Heart left ventricle (tissue), 16 donors: ENCODE results near the gene MMP24OS. TPM values are rescaled to one million over a fixed set of nuclear protein-coding genes. Genes with fewer than 3 reads are reported as not detected.

Experiments
- ATAC-seq, 4 donors: fragments of 200-7000 bp; cut with Tn5 transposase; one replicate each; pipeline ENCODE4 v1.9.1; 2020 to 2022; ENCODE audit warnings: moderate library complexity in 4 of 4, mild to moderate bottlenecking in 3 of 4, moderate number of reproducible peaks in 1 of 4
- DNase-seq, 5 donors: peaks; one replicate each; pipeline ENCODE4 v3.0.0-alpha.2; 2020
- H3K27ac ChIP-seq, 12 donors: fragments of 200-600 bp; sonication (generic) in 4 of 12; one replicate each; pipeline versions ENCODE4 v1.5.0 to v1.8.0; 2016 to 2022; ENCODE audit warnings: mild to moderate bottlenecking in 2 of 12
- H3K27me3 ChIP-seq, 9 donors: fragments of 200-600 bp; sonication (generic) in 2 of 9; one replicate each; pipeline versions ENCODE4 v1.5.1 to v1.8.0; 2016 to 2022; ENCODE audit warnings: mild to moderate bottlenecking in 3 of 9
- H3K36me3 ChIP-seq, 9 donors: fragments of 200-600 bp; sonication (generic) in 2 of 9; one replicate each; pipeline versions ENCODE4 v1.5.0 to v1.8.0; 2018 to 2022; ENCODE audit warnings: mild to moderate bottlenecking in 2 of 9
- H3K4me1 ChIP-seq, 12 donors: fragments of 200-600 bp; sonication (generic) in 4 of 12; one replicate each; pipeline versions ENCODE4 v1.5.0 to v1.8.0; 2016 to 2022; ENCODE audit warnings: mild to moderate bottlenecking in 3 of 12
- H3K4me3 ChIP-seq, 12 donors: fragments of 200-600 bp; sonication (generic) in 4 of 12; one replicate each; pipeline versions ENCODE4 v1.5.0 to v1.8.0; 2017 to 2022; ENCODE audit warnings: mild to moderate bottlenecking in 9 of 12, moderate library complexity in 4 of 12
- H3K9me3 ChIP-seq, 12 donors: fragments of 200-600 bp; sonication (generic) in 4 of 12; one replicate each; pipeline versions ENCODE4 v1.5.0 to v1.8.0; 2016 to 2022; ENCODE audit warnings: mild to moderate bottlenecking in 1 of 12
- CTCF ChIP-seq, 12 donors: fragments of 200-600 bp; sonication (generic) in 4 of 12; IDR thresholded peaks; one replicate each; pipeline versions ENCODE4 v1.5.0 to v1.8.0; 2018 to 2022; ENCODE audit warnings: antibody characterized with exemption in 12 of 12, mild to moderate bottlenecking in 5 of 12
- POLR2A ChIP-seq, 2 donors: fragments of 450-650 bp; IDR thresholded peaks; one replicate each; pipeline ENCODE4 v1.6.1; 2017; ENCODE audit warnings: antibody characterized with exemption in 2 of 2, mild to moderate bottlenecking in 2 of 2, moderate library complexity in 2 of 2
- WGBS, 4 donors: extraction: QIAGEN DNeasy Blood & Tissue Kit in 2 of 4; methylation state at CpG; one replicate each; pipeline versions ENCODE4 v1.1.5 to v1.1.7; 2013 to 2018; 5-methylcytosine and 5-hydroxymethylcytosine counted together
- intact Hi-C, 10 donors: fragments of 100-400 bp; cut with DNase I; formaldehyde crosslinking; loops; one replicate each; pipeline versions ENCODE4 v1.11.1 to v1.14.2; 2022
- polyA plus RNA-seq, 2 donors: library from polyadenylated mRNA; stranded (reverse); fragments of 200-250 nt; gene quantifications; one replicate each; pipeline ENCODE4 v1.2.3, GENCODE V29; 2013
- total RNA-seq, 9 donors: library from RNA; depleted of rRNA in 2 of 9; stranded (reverse); fragments of >200 nt in 2 of 9; fragmentation: NEBNext Ultra II Directional in 3 of 9; extraction: Animal tissue kit (Norgen Biotek cat#: 25700) in 3 of 9; gene quantifications; one replicate each; pipeline versions ENCODE4 v1.1.0 to v1.2.4, GENCODE V29; 2016 to 2023
- donor health status: ischemic (EF 13 %, LVEDD 7.1; RV severe dilation, severe dysfunction).
- donor health status: healthy with polysubstance abuse.
- donor health status: DM: no; HTN: yes; CAD: no.
- donor health status: DM: no; HTN: no; CAD: no.
- donor health status: ischemic (EF 25% LVEDD 6.9; RV normal size, moderate dysfunction).
- donor health status: ischemic (EF 25% LVEDD 5.7; RV mildly dilated, moderate dysfunction).
- donor health status: healthy.
- donor health status: DM: yes; HTN: yes; CAD: no.
- donor health status: ischemic (EF 35%, LVEDD 5.7; RV mildly dilated, moderate dysfunction).
- donor health status: nonischemic (EF 11% LVEDD 7.7; RV severe dilation, severe dysfunction).
- donor health status: DM: yes; HTN: yes; CAD: no.
- donor health status: PGD.
- donor health status: ischemic (EF 29% LVEDD 5.4; RV normal size, mild dysfunction).
- donor health status: nonischemic (EF 23%, LVEDD 6.1; RV moderate dilation, normal function).

The MMP24OS gene
- total and polyA plus RNA-seq, 11 donors: 11.7 to 64.8 (median 41.6) TPM

DNA sequence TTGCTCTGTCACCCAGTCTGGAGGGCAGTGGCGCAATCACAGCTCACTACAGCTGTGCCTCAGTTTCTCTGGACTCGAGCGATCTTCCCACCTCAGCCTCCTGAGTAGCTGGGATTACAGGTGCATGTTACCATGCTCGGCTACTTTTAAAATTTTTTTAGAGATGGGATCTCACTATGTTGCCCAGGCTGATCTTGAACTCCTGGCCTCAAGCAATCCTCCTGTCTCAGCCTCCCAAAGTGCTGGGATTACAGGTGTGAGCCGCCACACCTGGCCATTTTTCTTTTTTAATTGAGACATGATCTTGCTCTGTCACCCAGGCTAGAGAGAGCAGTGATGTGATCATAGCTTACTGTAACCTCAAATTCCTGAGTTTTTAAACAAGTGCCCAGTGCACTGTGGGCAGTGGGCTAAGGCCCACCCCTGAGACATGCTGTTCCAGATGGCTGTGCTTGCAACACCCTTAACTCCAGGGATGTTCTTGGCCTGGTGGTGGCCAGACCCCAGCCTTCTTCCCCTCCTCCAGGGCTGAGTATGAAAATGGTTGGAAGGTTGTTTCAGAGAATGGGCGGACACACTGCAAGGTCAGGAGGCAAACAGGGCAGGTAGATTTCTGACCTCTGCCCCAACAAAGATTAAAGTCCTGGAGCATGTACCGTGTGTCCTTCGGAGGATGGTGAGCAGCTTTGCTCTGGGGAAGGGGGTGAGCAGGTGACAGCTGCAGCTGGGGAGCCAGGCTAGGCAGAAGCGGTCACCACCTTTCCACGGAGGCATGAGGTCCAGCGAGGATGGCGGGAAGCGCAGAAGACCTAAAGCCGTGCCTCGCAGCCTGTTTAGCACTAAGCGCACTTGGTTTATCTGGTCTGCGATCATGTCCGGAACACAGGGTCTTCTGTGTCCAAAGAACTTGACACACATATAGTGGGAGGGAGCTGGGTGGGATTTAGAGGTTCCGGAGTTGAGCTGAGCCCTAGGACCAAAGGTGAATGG is 15.7 kb upstream of the MMP24OS start:
- Histone ChIP-seq H3K4me3 (no peak overlapping the region), H3K9me3 (no peaks in the 10 kb centered on the region), H3K4me1 (peaks cover 0 to 8% (median 0%) of the 10 kb centered on the region in 12 donors), H3K27me3 (peaks cover 0 to 37% (median 4%) of the 10 kb centered on the region in 9 donors), H3K36me3 (no peaks in the 10 kb centered on the region), H3K27ac (no peak overlapping the region)
- ATAC-seq: no peak
- WGBS, 4 donors: 87 to 91% (median 90%) methylated on average over 19 of the region's 19 CpGs
- TF ChIP-seq POLR2A (IDR thresholded peaks at IDR 0.05) (no peak), CTCF (IDR thresholded peaks at IDR 0.05) (no peak)
- intact Hi-C loops: no loop called here
- DNase-seq: peak in 1 of 5 donors; percentile 40

- TF ChIP-seq POLR2A (IDR thresholded peaks at IDR 0.05): no peak
- Histone ChIP-seq H3K27ac (no peak overlapping the region), H3K4me3 (no peak overlapping the region), H3K4me1 (peaks cover 0 to 8% (median 0%) of the 10 kb centered on the region in 12 donors), H3K27me3 (peaks cover 0 to 37% (median 4%) of the 10 kb centered on the region in 9 donors), H3K9me3 (no peaks in the 10 kb centered on the region), H3K36me3 (no peaks in the 10 kb centered on the region)
- ATAC-seq (no peak), DNase-seq (peak in 1 of 5 donors; percentile 16)
- WGBS, 4 donors: 52 to 58% (median 56%) methylated on average over 22 to 23 of the region's 23 CpGs
- intact Hi-C loops: no loop called here
Measured at GRCh38 chr20:35292504-35293285, 14.8 kb upstream of the MMP24OS start.

DNA sequence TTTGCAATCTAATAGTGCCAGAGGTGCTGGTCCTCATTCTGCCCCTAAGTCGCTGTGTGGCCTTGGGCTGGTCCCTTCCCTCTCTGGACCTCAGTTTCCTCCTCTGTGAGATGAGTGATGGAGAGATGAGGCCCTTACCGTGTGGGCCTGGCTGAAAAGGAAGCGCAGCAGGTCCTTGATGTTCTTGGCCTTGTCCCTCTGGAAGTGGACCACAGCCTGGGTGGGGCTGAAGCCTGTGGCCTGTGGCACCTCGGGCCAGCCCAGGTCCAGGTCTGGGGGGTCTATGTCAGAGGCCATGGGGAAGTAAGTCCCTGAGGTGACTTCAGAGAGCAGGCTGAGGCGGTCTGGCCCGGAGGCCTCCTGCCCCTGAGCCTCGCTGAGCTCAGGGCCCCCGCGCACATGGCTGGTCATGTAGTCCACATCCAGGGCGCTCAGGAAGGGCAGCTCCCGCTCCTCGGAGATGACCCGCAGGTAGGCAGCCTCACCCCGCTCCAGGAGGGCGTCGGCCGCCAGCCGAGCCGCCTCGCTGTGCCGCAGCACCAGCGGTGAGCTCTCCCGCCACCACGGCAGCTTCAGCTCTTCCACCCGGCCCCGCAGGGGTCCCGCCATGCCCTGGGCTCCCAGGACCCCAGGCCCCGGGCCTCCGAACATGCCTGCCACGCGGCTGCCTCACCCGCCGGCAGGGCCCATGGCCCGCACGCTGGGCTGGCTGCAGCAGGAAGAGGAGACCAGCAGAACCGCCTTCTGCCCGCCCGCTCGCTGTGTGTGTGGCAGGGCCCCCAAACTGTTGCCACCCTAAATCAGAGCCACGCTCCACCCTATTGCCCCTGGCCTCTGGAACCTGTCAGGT is 14.0 kb upstream of the MMP24OS start, which contains the start of gene FAM83C:
FAM83C (minus strand) TSS at position 772 of the 850 bp plus-strand sequence; CDS start at position 651, 121 bp downstream.
- Histone ChIP-seq H3K4me1 (peaks cover 0 to 8% (median 0%) of the 10 kb centered on the region in 12 donors), H3K9me3 (no peaks in the 10 kb centered on the region), H3K36me3 (no peaks in the 10 kb centered on the region), H3K27me3 (peaks cover 0 to 37% (median 4%) of the 10 kb centered on the region in 9 donors), H3K27ac (no peak within 1 kb of the TSS), H3K4me3 (no peak within 1 kb of the TSS)
- 78 to 82% (median 80%) methylated on average over 28 to 40 of the region's 40 CpGs for WGBS, 4 donors
- intact Hi-C loops: no loop called here
- no peak for TF ChIP-seq POLR2A (IDR thresholded peaks at IDR 0.05)
- DNase-seq (peak in 1 of 5 donors; percentile 58), ATAC-seq (no peak)

GRCh38 chr20:35290887-35291417 is 13.0 kb upstream of the MMP24OS start:
- WGBS, 4 donors: 73 to 86% (median 82%) methylated on average over 7 of the region's 7 CpGs
- Histone ChIP-seq H3K9me3 (no peaks in the 10 kb centered on the region), H3K4me1 (peaks cover 0 to 3% (median 0%) of the 10 kb centered on the region in 12 donors), H3K4me3 (no peak overlapping the region), H3K36me3 (no peaks in the 10 kb centered on the region), H3K27me3 (peaks cover 0 to 32% (median 4%) of the 10 kb centered on the region in 9 donors), H3K27ac (no peak overlapping the region)
- TF ChIP-seq POLR2A (IDR thresholded peaks at IDR 0.05) (no peak), CTCF (IDR thresholded peaks at IDR 0.05) (no peak)
- DNase-seq (peak in 1 of 5 donors; percentile 48), ATAC-seq (no peak)
- intact Hi-C loops: no loop called here
